ENCODE data around the gene IL9.

DNA sequence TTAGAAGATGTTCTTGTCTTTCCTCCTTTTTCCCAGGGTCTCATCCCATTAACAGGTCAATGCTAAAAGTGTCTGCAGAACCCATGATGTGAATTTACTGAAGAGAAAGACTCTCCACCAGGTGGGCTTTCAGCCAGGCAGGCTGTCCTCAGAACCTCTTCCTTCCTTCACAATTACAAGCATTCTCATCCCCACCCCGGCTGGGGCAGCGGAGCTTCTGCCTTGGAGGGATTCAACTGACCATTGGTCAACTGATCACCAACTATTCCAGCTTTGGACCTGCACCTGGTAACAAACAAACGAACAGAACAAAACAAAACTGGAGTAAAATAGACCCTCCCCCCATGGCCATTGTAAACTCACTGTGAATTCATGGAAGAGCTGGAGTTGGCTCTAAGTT is 12.6 kb downstream of the IL9 start:
- TF ChIP-seq MXI1 (IDR thresholded peaks at IDR 0.05; ENCODE audit: low read depth, low read length) (no peak), ESRRA (IDR thresholded peaks at IDR 0.05; ENCODE audit: low read length) (no peak), TAF1 (IDR thresholded peaks at IDR 0.05; ENCODE audit: borderline replicate concordance, low read depth, low read length) (no peak), RAD21 (IDR thresholded peaks at IDR 0.05; ENCODE audit: insufficient read depth, low read depth, low read length) (no peak), POLR2AphosphoS5 (IDR thresholded peaks at IDR 0.05; ENCODE audit: low read length) (no peak), SREBF2 (IDR thresholded peaks at IDR 0.05; ENCODE audit: low read length) (no peak)
- TF ChIP-seq, protein P1, sequence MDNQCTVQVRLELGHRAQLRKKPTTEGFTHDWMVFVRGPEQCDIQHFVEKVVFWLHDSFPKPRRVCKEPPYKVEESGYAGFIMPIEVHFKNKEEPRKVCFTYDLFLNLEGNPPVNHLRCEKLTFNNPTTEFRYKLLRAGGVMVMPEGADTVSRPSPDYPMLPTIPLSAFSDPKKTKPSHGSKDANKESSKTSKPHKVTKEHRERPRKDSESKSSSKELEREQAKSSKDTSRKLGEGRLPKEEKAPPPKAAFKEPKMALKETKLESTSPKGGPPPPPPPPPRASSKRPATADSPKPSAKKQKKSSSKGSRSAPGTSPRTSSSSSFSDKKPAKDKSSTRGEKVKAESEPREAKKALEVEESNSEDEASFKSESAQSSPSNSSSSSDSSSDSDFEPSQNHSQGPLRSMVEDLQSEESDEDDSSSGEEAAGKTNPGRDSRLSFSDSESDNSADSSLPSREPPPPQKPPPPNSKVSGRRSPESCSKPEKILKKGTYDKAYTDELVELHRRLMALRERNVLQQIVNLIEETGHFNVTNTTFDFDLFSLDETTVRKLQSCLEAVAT (IDR thresholded peaks at IDR 0.05), result no peak
- TF ChIP-seq, protein P2, sequence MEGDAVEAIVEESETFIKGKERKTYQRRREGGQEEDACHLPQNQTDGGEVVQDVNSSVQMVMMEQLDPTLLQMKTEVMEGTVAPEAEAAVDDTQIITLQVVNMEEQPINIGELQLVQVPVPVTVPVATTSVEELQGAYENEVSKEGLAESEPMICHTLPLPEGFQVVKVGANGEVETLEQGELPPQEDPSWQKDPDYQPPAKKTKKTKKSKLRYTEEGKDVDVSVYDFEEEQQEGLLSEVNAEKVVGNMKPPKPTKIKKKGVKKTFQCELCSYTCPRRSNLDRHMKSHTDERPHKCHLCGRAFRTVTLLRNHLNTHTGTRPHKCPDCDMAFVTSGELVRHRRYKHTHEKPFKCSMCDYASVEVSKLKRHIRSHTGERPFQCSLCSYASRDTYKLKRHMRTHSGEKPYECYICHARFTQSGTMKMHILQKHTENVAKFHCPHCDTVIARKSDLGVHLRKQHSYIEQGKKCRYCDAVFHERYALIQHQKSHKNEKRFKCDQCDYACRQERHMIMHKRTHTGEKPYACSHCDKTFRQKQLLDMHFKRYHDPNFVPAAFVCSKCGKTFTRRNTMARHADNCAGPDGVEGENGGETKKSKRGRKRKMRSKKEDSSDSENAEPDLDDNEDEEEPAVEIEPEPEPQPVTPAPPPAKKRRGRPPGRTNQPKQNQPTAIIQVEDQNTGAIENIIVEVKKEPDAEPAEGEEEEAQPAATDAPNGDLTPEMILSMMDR (IDR thresholded peaks at IDR 0.05 in 2 of 3, conservative IDR thresholded peaks at IDR 0.05 in 1 of 3; ENCODE audit: control insufficient read depth in 2 of 3, extremely low read depth in 1 of 3, insufficient read depth in 1 of 3, low read depth in 3 of 3, low read length in 3 of 3), result no peak
